Measurements from ENCODE around the gene R3HDML.

- TF ChIP-seq POLR2AphosphoS5 (IDR thresholded peaks at IDR 0.05; ENCODE audit: low read depth): no peak
- TF ChIP-seq, protein P1, sequence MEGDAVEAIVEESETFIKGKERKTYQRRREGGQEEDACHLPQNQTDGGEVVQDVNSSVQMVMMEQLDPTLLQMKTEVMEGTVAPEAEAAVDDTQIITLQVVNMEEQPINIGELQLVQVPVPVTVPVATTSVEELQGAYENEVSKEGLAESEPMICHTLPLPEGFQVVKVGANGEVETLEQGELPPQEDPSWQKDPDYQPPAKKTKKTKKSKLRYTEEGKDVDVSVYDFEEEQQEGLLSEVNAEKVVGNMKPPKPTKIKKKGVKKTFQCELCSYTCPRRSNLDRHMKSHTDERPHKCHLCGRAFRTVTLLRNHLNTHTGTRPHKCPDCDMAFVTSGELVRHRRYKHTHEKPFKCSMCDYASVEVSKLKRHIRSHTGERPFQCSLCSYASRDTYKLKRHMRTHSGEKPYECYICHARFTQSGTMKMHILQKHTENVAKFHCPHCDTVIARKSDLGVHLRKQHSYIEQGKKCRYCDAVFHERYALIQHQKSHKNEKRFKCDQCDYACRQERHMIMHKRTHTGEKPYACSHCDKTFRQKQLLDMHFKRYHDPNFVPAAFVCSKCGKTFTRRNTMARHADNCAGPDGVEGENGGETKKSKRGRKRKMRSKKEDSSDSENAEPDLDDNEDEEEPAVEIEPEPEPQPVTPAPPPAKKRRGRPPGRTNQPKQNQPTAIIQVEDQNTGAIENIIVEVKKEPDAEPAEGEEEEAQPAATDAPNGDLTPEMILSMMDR (IDR thresholded peaks at IDR 0.05; ENCODE audit: insufficient read depth, low read length): no peak
Observed at GRCh38 chr20:44328428-44328827, 8.4 kb upstream of the R3HDML start.

Measured in HL-60 (cell line).